Inflammatory macrophage treated with lipopolysaccharide for 1 hour (primary cell): Measurements from ENCODE around the gene C19orf53.

Experiments used
- DNase-seq, 2 donors: peaks; one replicate each; pipeline ENCODE4 v3.0.0-alpha.2; 2020 to 2022

The C19orf53 gene

DNA sequence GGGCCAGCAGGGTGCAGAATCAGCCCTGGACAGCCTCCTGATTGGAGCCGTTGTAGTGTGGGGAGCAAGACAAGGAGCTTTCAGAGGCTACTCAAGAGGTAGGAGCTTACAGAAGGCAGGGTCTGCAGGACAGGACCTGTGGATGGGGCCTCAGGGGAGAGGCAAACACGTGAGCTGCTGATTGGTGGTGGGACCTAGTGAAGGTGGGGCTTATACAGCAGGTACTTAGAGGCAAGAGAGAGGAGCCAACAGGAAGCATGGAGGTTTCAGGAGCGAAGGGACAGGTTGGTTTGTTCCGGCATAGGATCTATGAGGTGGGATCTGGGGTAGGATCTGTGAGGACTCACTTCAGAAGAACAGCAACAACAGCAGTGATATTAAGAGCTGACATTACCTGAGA is 53.4 kb downstream of the C19orf53 start:
- DNase-seq = no peak
